Keratinocyte (primary cell): ENCODE data around the gene RANBP17. TPM values are rescaled to one million over a fixed set of nuclear protein-coding genes. Genes with fewer than 3 reads are reported as not detected.

ENCODE experiments used
- DNase-seq: peaks from one replicate; pipeline ENCODE4 v3.0.0-alpha.2; 2011; ENCODE audit warnings: low read depth, missing footprints, low spot score
- FAIRE-seq: peaks from 2 replicates; lab custom pipeline; 2011; peaks lifted over from hg19 to GRCh38; lab: Jason Lieb, UNC
- H2AFZ ChIP-seq: 2 replicates; pipeline ENCODE4 v1.6.0; 2012; ENCODE audit warnings: low read length, control low read depth, inconsistent platforms; ENCODE audit not compliant: control insufficient read depth
- H3K27ac ChIP-seq: 2 replicates; pipeline ENCODE4 v1.5.1; 2011; ENCODE audit warnings: low read length; ENCODE audit not compliant: control insufficient read depth, insufficient read depth
- H3K27me3 ChIP-seq: 3 replicates; pipeline ENCODE4 v1.6.0; 2011; ENCODE audit warnings: low read length; ENCODE audit not compliant: control insufficient read depth, insufficient read depth; ENCODE audit errors: extremely low read depth
- H3K36me3 ChIP-seq, 2 experiments: 2 replicates in 1 of 2; 3 replicates in 1 of 2; pipeline ENCODE4 v1.5.1; 2011; ENCODE audit warnings: low read length in 2 of 2, mild to moderate bottlenecking in 1 of 2; ENCODE audit not compliant: control insufficient read depth in 2 of 2, insufficient read depth in 2 of 2; ENCODE audit errors: extremely low read depth in 1 of 2
- H3K4me1 ChIP-seq: 3 replicates; pipeline ENCODE4 v1.5.1; 2011; ENCODE audit warnings: low read length; ENCODE audit not compliant: control insufficient read depth, insufficient read depth; ENCODE audit errors: extremely low read depth
- H3K4me2 ChIP-seq: 3 replicates; pipeline ENCODE4 v1.6.0; 2011; ENCODE audit warnings: low read depth, low read length; ENCODE audit not compliant: control insufficient read depth, insufficient read depth; ENCODE audit errors: extremely low read depth
- H3K4me3 ChIP-seq, 3 experiments: fragments of 200-600 bp in 1 of 3; sonication (generic) in 1 of 3; 2 replicates in 2 of 3; 3 replicates in 1 of 3; pipeline ENCODE4 v1.5.1; 2011 to 2016; ENCODE audit warnings: low read length in 3 of 3, mild to moderate bottlenecking in 3 of 3, control low read depth in 2 of 3, inconsistent platforms in 1 of 3, low read depth in 1 of 3, mixed read lengths in 1 of 3, mixed run types in 1 of 3, moderate library complexity in 1 of 3; ENCODE audit not compliant: control insufficient read depth in 2 of 3, insufficient read depth in 2 of 3; ENCODE audit errors: extremely low read depth in 1 of 3
- H3K79me2 ChIP-seq: 2 replicates; pipeline ENCODE4 v1.6.0; 2012; ENCODE audit warnings: low read length; ENCODE audit not compliant: control insufficient read depth, insufficient read depth
- H3K9ac ChIP-seq: 3 replicates; pipeline ENCODE4 v1.6.0; 2011; ENCODE audit warnings: low read length; ENCODE audit not compliant: control insufficient read depth, insufficient read depth; ENCODE audit errors: extremely low read depth
- H3K9me1 ChIP-seq: 3 replicates; pipeline ENCODE4 v1.6.0; 2011; ENCODE audit warnings: low read length; ENCODE audit not compliant: control insufficient read depth, insufficient read depth; ENCODE audit errors: extremely low read depth
- H3K9me3 ChIP-seq: 2 replicates; pipeline ENCODE4 v1.5.1; 2012; ENCODE audit warnings: low read depth, low read length; ENCODE audit not compliant: control insufficient read depth
- H4K20me1 ChIP-seq: 3 replicates; pipeline ENCODE4 v1.6.0; 2011; ENCODE audit warnings: low read length; ENCODE audit not compliant: control insufficient read depth, insufficient read depth; ENCODE audit errors: extremely low read depth
- EZH2 ChIP-seq: IDR thresholded peaks from one replicate; pipeline ENCODE4 v1.6.1; 2012; ENCODE audit warnings: inconsistent platforms, mild to moderate bottlenecking, low read length, moderate library complexity
- dilution Hi-C: fragments of 300-500 bp; cut with MboI; formaldehyde crosslinking; loops from one replicate; pipeline ENCODE4 v1.7.0; 2020; ENCODE audit warnings: low sequenced_read_pairs; ENCODE audit not compliant: extremely low pct_ligation_motif_present
- polyA plus RNA-seq, 5 experiments: library from polyadenylated mRNA; depleted of rRNA in 3 of 5; stranded (reverse) in 3 of 5; stranded (forward) in 1 of 5; unstranded in 1 of 5; fragments of >200 nt; gene quantifications; 1 replicate in 1 of 5; 2 replicates in 3 of 5; 3 replicates in 1 of 5; pipeline versions ENCODE4 v1.2.1 to v1.2.3, GENCODE V29; 2011 to 2012; ENCODE audit warnings: missing spikeins in 2 of 5, low read depth in 1 of 5, low replicate concordance in 1 of 5
- TF ChIP-seq, protein P1 (sequence below), 3 experiments: IDR thresholded peaks in 1 of 3; conservative IDR thresholded peaks in 1 of 3; optimal IDR thresholded peaks in 1 of 3; 2 replicates in 2 of 3; 3 replicates in 1 of 3; pipeline versions ENCODE3 to v1.5.1; 2011; ENCODE audit warnings: low read length in 3 of 3, mild to moderate bottlenecking in 3 of 3, moderate library complexity in 2 of 3, control low read depth in 1 of 3, inconsistent platforms in 1 of 3; ENCODE audit not compliant: insufficient read depth in 2 of 3; ENCODE audit errors: extremely low read depth in 1 of 3

RANBP17 gene
- polyA plus RNA-seq, 1 donor (not counting 4 experiments of a cell fraction or from before 2014, with no cell fraction given): 0.97 TPM

DNA sequence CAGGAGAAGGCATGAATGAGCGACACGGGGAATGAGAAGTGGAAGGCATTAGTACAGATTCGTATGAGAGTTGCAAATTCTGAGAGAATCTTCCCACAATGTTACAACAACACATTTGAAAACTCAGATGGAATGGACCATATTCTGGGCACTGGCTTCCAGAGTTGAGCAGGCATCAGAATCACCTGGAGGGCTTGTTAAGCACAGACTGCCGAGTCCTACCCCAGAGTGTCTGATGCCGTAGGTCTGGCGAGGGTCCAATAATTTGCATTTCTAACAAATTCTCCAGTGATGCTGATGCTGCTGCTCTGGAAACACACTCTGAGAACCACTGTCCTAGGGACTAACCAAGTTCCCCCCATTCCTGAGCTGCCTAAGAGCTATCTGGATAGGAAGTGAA lies 444.3 kb downstream of the RANBP17 start:
- Histone ChIP-seq H3K36me3 (no peaks in the 10 kb centered on the region), H2AFZ (no peak overlapping the region), H3K79me2 (no peaks in the 10 kb centered on the region), H3K9me3 (no peaks in the 10 kb centered on the region), H3K4me2 (no peak overlapping the region), H3K9me1 (no peaks in the 10 kb centered on the region), H4K20me1 (no peaks in the 10 kb centered on the region), H3K4me1 (no peaks in the 10 kb centered on the region), H3K27me3 (peaks cover 70% of the 10 kb centered on the region), H3K9ac (no peak overlapping the region), H3K4me3 (no peak overlapping the region), H3K27ac (no peak overlapping the region)
- no peak for DNase-seq
- dilution Hi-C loops: no loop called here
- TF ChIP-seq EZH2: no peak
- TF ChIP-seq, protein P1, sequence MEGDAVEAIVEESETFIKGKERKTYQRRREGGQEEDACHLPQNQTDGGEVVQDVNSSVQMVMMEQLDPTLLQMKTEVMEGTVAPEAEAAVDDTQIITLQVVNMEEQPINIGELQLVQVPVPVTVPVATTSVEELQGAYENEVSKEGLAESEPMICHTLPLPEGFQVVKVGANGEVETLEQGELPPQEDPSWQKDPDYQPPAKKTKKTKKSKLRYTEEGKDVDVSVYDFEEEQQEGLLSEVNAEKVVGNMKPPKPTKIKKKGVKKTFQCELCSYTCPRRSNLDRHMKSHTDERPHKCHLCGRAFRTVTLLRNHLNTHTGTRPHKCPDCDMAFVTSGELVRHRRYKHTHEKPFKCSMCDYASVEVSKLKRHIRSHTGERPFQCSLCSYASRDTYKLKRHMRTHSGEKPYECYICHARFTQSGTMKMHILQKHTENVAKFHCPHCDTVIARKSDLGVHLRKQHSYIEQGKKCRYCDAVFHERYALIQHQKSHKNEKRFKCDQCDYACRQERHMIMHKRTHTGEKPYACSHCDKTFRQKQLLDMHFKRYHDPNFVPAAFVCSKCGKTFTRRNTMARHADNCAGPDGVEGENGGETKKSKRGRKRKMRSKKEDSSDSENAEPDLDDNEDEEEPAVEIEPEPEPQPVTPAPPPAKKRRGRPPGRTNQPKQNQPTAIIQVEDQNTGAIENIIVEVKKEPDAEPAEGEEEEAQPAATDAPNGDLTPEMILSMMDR (optimal IDR thresholded peaks at IDR 0.05 in 1 of 3, IDR thresholded peaks at IDR 0.05 in 1 of 3, conservative IDR thresholded peaks at IDR 0.05 in 1 of 3; ENCODE audit: extremely low read depth in 1 of 3, insufficient read depth in 2 of 3, low read length in 3 of 3): no peak
- FAIRE-seq: no peak

DNA sequence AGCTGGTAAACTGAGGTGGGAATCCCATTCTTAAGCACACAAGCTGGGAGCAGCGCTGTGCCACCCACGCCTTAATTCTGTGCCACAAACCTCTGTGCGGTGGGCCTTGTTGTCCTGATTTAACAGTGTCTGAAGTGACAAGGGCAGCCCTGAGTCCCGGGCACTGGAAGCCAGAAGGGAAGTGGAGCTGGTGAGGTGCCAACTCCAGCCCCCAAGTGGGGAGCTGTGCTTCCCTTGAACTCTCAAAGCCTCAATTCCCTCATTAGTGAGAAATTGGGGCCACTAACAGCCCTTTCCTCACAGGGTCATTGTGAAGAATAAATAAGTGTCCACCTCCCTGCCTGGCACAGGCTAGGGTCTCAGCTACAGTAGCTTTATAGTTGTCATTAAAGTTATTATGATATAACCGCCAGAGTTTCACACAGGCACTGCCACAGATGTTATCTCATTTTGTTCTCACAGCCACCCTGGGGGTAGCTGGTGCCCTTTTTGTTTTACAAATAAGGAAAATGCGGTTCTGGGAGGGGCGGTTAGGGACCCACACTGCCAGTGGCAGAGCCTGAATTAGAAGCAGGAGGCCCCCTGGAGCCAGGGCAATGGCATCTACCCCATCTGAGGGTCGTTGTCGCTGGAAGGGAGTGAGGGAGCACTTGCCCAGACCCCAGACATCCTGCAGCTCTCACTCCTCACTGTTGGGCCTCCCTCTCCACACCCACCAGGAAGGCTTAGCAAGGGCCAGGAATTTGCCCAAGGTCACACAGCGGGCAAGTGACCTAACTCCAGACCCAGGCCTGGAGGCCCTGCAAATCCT lies 445.2 kb downstream of the RANBP17 start:
- no peak overlapping the region for H3K27ac ChIP-seq
- no peaks in the 10 kb centered on the region for H3K36me3 ChIP-seq
- H3K27me3 ChIP-seq: peaks cover 77% of the 10 kb centered on the region
- no peak for DNase-seq
- no peak overlapping the region for H3K4me2 ChIP-seq
- H3K9me3 ChIP-seq: no peaks in the 10 kb centered on the region
- no peaks in the 10 kb centered on the region for H3K79me2 ChIP-seq
- dilution Hi-C loops: no loop called here
- H4K20me1 ChIP-seq: no peaks in the 10 kb centered on the region
- FAIRE-seq: no peak
- no peak overlapping the region for H3K4me3 ChIP-seq
- no peaks in the 10 kb centered on the region for H3K9me1 ChIP-seq
- no peak overlapping the region for H3K9ac ChIP-seq
- no peaks in the 10 kb centered on the region for H3K4me1 ChIP-seq
- H2AFZ ChIP-seq: no peak overlapping the region
- TF ChIP-seq, protein P1 (optimal IDR thresholded peaks at IDR 0.05 in 1 of 3, IDR thresholded peaks at IDR 0.05 in 1 of 3, conservative IDR thresholded peaks at IDR 0.05 in 1 of 3; ENCODE audit: extremely low read depth in 1 of 3, insufficient read depth in 2 of 3, low read length in 3 of 3): no peak
- no peak for TF ChIP-seq EZH2
